HS-27A (cell line): ENCODE results near the gene MAP3K5.

Source experiments
- DNase-seq: peaks from one replicate; pipeline ENCODE4 v3.0.0-alpha.2; 2012; ENCODE audit warnings: low read depth, missing footprints

MAP3K5 gene

DNA sequence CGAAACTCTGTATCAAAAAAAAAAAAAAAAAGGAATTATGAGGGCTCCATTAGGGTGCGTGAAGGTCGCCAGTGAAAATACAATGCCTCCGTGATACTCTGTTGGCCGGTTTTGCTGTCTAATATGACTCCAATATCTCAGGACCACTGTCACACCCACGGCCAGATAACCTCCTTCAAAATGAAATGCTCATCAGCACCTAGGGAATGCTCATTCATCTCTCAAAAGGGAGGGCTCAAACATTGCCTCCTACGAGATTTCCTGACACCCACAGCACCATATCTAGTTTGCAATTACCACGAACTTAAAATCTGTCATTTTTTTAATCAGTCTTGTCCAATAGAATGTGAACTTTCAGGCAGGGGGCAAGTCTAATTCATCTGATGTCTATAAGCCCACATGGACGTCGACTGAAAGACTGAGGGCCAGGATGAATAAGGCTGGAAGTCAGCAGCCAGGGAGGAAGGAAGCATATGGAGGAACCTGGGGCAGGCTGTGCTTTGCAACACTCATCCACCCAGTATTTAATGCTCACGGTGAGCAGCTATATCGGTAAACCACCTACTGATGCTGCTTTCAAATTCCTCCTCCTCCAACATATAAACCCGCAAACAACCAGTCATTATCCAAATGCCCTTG, 42.8 kb downstream of the MAP3K5 start:
- no peak for DNase-seq

DNA sequence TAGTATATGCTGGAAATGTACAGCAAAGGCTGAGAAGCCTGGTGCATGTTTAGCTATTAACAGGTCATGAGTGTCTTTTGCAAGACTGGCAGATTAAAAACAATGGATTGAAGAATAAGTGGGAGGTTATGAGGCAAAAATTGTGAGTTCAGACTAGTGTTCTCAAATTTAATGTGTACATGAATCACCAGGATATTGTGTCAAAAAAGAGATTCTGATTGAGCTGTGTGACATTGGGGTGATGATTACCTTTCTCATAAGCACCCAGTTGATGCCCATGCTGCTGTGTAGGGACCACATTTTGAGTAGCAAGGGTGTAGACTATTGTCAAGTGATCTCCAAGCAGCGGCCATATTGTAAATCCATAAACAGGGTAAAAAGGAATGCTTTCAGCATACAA, 44.8 kb downstream of the MAP3K5 start:
- no peak for DNase-seq

DNA sequence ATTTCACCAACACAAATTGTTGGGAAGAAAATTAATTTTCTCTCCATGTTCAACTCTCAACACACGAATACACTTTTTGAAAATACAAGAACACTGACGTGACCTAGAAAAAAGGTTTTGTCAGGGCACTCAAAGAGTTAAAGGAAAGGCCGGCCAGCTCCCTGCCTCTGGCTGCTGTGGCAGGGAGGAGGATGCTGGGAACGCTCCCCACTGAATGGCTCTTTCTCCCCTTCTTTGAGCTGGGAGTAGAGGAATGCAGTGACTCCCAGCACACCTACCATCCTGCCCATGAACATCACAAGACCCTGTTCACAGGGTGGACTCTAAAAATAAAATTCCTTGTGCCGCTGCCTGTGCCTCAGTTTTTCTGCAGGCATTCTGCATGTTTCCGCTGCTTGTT, 47.0 kb downstream of the MAP3K5 start:
- DNase-seq, result no peak

DNA sequence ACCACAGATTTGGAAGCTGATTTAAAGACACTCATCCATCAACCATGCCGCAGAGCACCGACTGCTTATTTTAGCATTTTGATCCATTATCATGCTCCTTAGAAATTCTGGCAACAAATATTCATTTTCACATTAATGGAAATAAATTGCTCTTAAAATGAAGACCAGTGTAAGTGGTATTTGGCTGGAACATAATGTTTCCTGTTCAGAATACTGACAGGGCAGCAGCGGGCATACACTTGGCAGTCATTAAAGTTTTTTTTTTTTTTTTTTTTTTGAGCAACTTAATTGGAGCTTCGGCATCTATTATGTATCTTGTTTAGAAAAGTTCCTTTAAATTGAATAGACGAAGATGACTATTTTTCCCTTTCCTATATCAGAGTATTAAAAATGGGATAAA, 47.4 kb downstream of the MAP3K5 start:
- no peak for DNase-seq

DNA sequence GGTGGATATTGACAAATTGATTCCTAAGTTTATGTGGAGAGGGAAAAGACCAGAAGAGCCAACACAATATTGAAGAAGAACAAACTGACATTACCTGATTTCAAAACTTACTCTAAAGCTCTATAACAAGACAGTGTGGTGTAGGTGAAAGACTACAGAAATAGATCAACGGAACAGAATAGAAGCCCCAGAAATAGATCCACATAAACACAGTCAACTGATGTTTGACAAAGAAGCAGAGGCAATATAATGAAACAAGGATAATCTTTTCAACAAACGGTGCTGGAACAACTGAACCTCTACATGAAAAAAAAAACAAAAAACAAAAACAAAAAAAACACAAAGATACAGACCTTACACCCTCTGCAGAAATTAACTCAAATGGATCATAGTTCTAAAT, 50.2 kb downstream of the MAP3K5 start:
- DNase-seq, result no peak

DNA sequence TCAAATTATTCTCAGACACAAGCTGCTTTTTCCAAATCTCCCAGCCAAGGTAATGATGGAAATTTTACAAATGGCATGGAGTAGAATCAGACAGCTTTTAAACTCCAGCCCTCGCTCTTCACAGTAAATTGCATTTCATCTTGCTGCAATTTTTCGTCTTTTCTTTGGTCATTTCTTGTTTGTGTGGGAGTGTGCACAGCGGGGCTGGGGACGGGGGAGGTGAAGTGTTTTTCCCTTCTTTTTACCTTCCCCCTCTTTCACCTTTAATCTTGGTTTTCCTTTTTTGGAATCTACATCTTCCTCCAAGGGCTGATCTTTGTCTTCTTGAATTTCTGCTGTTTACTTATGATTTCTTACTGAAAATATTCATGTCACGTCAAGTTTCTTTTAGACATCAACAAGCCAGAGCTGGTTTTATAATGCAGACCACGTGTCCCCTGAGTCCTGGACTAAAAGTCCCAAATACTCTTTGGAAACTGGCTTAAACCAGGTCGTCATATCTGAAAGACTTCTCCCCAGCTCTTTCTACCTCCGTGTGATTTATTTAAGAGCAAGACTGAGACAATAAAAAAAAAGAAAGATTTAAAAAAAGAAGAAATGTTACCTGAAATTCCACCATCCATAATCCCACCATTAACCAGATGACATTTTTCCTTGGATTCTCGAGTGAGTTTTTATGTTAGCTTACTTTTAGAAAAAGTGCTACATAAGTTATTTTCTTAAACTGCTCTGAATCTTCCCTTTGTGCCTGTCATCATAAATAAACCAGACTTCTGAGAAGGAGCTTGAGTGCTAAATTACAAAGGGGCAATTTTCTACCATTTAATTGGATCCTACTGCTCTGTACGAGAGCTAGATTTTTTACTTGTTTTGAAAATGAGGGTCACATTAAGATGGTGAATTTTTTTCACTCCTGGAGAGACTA, 52.0 kb downstream of the MAP3K5 start:
- DNase-seq, result no peak

DNA sequence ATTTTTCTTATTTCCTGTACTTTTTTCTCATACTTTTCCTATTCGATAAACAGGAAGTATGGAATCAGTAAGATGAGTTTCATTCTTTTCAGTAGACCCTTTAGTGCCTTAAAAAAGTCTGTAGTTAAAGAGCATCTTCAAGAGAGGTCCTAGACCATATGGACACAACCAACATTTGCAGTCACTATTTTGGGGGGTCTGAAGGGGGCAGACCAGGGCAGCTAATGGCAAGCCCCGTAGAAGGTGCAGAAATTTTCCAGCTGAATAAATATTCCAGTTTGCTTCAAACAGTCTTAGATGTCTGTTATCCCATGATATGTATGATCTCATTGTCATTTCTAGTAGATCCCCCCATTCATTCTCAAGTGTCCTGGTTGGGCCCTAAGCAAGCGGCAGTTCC, 52.8 kb downstream of the MAP3K5 start:
- DNase-seq, result no peak

DNA sequence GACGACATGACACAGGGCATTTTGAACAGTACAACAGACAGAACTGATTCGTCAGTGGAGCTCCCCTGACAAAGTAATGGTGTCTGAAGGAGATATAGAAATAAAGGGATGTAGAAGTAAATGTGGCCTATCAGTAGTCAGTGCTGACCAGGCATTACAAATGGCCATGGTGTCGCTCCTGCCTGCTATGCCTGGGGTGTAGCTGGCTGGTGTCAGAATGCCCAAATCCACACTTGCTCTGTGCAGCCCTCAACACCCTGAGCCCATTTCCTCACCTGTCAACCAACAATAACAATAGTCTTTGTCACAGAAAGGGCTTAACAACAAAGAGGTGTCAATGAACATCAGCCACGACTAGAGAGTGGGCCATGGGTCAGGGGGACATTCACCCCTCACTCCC, 53.2 kb downstream of the MAP3K5 start:
- no peak for DNase-seq

DNA sequence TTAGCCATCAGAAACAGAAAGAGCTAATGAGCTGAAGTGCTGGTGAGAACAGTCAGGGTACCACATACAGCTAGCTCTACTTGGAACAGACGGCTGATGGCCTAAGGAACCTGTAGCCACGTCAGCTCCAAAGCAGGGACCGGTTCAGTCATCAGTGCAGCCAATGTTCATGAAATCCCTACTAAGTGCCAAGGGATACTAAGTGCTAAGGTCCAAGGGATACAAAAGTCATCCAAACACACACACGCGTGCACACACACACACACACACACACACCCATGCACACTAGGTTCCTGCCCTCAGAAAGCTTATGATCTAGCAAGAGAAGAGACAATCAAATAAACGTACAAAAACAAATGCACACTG, 53.6 kb downstream of the MAP3K5 start:
- no peak for DNase-seq

DNA sequence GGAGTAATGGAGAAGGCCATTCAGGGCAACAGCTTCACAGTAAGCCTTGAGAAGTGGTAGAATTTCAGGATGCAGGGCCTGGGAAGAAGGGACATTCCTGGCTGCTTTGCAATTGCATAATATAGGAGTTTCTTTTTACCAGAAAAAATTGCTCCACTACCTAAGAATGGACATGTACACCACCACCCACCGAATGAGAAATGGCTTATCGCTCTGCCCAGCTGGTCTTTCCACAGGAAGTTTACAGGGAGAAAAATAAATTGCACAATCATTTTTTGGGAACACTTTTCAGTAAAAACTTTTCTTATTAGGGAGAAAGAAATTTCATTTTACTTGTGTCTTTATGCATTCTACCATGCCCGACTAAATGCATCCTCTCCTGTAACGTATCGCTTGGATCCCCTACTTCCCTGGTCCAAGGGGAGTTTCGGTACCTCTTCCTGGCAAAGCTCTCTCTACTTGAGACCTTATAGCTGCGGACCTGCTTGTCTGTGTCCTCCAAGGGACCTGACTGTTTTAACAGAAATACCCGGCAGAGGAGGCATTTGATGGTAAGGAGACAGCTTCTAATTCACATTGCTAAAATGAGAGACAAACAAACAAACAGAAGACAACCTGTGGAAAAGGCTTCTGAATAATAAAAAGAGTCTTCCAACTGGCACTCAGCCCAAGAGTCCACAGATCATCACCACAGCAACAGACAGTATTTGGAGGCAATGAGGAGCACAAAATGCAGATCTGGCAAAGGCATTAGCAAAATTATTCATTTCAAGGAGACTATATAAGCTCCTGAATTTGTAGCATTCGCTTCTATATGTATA, 54.2 kb downstream of the MAP3K5 start:
- no peak for DNase-seq

DNA sequence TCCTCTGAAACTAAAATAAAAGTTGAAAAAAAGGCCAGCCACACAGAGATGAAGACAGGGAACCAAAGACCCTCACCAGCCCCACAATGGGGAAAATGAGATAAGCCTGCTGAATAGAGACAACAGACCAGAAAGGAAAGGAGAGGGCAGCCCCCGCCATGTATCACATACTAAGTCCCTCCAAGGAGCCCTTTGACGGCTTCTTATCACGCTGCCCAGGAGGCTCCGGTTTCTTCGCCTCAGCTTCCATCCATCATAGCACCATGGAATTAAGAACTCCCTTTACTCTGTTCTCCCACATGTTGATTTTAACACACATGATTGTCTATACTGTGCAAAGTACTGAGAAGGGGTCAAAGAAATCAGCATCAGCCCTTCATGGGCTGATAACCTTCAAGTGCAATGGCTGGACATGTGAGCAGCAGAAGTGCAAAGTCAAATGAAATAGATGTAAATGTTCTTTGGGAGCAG, 54.9 kb downstream of the MAP3K5 start:
- DNase-seq, result no peak

DNA sequence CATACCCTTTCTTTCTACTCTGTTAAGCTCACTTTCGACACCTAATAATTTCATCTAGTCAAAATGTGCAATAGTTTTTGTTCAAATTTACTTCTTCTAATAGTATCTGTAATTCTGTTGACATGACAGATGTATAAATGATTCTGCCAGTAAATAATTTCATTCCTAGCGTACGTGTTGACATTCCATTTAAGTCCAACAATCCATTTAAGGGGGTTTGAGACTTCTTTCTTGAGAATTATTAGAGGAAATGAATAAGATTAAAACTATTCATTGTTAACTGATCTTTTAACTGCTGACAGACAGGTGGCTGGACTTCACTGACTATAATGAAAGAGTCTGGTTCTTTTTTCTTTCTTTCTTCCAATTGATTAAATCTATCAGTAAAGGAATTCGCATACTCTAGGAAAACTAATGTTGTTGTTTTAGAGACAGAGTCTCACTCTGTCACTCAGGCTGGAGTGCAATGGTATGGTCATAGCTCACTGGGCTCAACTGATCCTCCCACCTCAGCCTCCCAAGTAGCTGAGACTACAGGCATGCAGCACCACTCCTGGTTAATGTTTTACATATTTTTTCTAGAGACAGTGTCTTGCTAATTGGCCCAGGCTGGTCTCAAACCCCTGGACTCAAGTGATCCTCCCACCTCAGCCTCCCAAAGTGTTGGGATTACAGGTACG, 55.9 kb downstream of the MAP3K5 start:
- no peak for DNase-seq

DNA sequence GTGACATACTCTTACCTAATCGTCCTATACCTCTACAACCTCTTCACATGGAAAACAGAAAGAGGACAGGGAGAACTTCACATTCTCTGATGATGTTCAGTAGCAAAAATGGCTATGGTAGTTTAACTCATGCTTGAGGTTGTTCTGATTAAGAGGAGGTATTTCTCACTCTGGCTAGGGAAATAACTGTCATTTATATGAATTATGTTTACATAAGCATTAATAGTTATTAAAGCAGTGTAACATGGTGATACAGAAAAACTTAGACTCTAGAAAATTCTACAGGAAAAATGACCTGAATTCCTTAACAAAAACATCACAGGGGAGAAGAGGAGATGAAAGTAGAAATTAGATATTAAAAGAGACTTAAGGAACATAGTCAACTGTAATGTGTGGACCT, 57.3 kb downstream of the MAP3K5 start:
- no peak for DNase-seq

DNA sequence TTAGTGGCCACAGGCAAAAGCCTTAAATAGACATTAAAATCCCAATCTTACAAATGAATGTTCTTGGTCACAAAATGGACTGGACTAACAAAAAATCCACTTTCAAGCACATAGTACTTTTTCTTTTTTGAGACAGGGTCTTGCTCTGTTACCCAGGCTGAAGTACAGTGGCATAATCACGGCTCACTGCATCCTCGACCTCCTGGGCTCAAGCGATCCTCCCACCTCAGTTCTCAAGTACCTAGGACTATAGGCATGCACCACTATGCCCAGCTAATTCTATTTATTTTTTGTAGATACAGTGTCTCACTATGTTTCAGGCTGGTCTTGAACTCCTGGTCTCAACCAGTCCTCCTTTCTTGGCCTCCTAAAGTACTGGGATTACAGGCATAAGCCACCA, 59.4 kb downstream of the MAP3K5 start:
- no peak for DNase-seq

DNA sequence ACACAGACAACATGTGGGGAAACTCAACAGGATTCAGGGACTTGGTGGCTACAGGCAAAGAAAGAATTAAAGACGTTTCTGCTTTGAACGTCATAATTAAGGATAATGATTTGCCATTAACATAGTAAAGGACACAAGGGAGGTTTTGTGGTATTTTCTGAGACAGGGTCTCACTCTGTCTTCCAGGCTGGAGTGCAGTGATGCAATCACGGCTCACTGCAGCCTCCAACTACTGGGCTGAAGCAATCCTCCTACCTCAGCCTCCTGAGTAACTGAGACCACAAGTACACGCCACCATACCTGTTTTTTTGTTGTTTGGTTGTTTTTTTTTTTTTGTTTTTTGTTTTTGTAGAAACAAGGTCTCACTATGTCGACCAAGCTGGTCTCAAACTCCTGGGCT, 62.4 kb downstream of the MAP3K5 start:
- DNase-seq, result no peak

DNA sequence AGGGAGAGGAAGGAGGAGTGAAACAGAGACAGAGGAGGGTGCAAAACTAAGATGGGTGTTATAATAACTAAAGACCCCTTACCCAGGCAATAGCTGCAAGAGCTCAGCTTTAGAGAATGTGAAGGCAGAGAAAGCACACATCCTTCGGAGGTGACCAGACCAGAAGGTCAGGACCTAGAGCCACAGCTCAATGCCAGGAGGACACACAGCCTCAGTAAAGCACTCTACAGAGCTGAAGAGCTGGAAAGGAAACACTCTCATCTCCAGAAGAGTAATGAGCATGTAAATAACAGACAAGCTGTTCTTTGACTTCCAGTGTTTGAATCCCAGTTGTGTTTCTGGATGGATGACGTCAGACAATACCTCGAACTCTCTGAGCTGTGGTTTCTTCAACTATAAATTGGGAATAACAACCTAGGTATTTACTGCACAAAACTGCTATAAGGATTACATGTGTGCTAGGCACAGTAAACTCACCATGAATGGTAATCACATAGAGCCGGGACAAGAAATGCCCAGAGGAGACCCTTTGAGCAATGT, 63.2 kb downstream of the MAP3K5 start:
- no peak for DNase-seq

DNA sequence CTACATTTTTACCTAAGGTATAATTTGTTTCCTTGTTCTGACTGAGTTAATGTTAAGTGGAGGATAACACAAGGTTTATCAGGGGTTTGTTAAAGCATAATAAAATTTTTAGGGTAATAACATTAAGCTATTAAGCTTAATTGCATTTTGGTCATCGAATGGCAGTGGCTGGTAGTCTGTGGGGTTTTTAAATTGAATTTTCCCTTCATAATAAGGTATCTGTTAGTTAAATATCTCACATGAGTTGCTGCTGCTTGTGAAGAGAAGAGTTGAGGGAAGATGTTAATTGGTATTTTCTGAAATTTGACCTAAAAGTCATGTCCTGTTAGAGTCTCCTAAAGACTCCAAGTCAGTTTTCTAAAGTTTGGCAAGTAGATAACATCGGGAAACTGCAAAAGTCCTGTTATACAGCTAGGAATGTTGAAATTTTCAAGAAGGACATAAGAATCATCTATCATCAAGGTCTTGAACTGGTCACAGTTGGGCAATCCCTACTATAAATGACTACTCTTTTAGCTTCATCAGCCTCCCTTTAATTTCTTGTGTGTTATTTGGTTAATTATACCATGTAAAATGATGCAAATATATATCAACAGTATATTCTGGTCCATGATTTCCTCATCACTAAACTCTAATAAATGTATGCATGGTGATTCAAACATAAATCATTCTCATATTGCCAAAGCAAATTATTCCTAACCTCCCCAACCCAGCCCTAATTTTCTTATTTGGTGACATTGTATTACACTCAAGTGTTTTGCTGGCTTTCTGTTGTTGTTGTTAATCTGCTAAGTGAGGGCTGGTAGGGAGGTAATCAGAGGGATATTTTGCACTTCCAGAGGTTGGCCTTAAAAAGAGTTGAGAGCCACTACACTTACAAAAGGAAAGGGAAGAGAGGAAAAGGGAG, 64.0 kb downstream of the MAP3K5 start:
- no peak for DNase-seq

DNA sequence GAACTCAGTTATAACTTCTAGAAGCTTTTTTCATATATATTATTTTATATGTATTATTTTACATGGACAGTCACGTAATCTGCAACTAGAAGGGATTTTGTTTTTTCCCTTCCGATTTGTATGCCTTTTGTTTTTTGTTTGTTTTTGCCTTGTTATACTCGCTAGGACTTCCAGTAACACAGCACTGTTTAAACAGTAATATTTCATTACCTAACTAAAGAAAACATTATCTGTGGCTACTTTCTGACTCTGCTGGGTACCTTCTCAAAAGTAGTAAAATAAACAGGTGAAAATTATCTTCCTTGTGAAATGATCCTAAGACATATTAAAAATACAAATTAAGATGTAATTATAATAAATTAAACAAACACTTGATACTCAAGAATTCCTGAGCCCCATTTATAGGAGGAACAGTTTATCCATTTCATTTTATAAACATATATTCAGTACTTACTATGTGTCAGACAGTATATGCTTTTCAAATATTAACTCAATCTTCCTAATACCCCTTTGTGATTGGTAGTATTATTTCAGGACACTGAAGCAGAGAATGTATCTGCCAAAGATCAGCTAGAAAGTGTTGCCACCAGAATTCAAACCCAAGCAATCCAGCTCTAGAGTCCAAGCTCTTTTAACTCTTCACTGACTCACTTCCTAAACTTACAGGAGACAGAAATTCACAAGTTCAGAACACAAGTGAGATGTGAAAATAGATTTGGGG, 65.3 kb downstream of the MAP3K5 start:
- no peak for DNase-seq

DNA sequence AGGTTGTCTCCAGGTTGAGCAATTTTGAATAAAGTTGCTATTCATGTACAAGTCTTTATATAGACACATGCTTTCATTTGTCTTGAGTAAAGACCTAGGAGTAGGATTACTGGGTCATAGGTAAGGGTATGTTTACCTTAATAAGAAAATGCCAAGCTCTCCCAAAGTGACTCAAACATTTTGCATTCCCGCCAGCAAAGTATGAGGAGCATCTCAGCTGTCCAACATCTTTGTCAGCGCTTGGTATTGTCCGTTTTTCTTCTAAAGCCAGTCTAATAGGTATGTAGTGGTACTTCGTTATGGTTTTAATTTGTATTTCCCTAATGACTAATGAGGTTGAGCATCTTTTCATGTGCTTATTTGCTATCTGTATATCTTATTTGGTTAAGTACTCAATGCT, 67.2 kb downstream of the MAP3K5 start:
- no peak for DNase-seq

DNA sequence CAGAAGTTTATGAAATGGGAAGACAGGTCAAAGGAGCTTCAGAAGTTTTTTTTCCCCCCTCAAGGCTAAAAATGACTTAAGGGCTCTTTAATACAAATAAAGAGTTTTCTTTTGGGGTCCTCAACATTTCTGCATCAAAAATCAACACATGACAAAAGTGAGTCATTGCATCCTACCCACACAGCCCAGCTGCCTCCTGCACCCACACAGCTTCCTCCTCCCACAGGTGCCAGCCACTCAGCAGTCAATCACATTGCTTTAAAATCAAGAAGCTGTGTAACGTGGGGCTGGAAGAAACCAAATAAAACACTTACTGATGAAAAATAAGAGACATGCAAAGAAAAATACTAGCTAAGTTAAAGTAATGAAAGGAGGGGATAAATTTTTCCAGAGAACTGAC, 68.5 kb downstream of the MAP3K5 start:
- DNase-seq, result no peak
